GM18507 (cell line): ENCODE data around the gene MRPS10.
"Not testable (repeated sequence)": the region's sequence is repeated elsewhere in the genome, so short reads cannot be mapped to it uniquely, and the experiment has no call there.

Experiments used
- DNase-seq: peaks from one replicate; pipeline ENCODE4 v3.0.0; 2011; ENCODE audit warnings: low read depth; ENCODE audit not compliant: insufficient read length; ENCODE audit errors: extremely low spot score
- FAIRE-seq: peaks from 2 replicates; lab custom pipeline; 2011; peaks lifted over from hg19 to GRCh38; lab: Jason Lieb, UNC

The MRPS10 gene

GRCh38 chr6:42217157-42217518 lies 523 bp downstream of the MRPS10 start:
- DNase-seq = no peak
- peak; percentile 46 for FAIRE-seq

DNA sequence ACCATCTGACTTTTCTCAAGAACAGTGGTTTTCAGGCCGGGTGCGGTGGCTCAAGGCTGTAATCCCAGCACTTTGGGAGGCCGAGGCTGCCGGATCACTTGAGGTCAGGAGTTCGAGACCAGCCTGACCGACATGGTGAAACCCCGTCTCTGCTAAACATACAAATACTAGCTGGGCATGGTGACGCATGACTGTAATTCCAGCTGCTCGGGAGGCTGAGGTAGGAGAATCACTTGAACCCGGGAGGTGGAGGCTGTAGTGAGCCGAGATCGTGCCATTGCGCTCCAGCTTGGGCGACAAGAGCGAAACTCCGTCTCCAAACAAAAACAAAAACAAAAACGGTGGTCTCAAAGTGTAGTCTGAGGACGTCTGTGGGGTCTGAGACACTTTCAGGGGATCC lies 1.2 kb downstream of the MRPS10 start:
- FAIRE-seq, DNase-seq: not testable (repeated sequence)

- FAIRE-seq (no peak), DNase-seq (no peak)
Measured at GRCh38 chr6:42212442-42212841, 5.2 kb downstream of the MRPS10 start.

DNA sequence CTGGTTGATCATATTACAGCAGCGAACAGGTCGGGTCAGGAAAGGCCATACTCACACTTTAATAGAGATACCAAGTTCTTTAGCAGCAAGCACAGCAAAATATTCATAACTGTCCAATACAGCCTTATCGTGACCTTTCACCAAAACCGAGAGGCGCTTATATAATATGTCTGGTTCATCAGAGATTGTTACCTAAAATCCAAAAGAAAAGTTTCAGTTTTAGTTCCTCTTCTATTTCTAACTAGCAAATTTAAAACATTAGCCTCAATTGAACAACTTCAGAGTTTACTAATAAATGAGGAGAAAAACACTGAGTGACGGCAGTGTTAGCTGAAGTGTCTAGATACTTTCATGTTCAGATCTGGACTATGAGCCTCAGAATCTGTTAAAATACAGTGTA lies 5.9 kb downstream of the MRPS10 start:
- peak; percentile 66 for FAIRE-seq
- DNase-seq = no peak

GRCh38 chr6:42210551-42210950 lies 7.1 kb downstream of the MRPS10 start:
- DNase-seq (no peak), FAIRE-seq (no peak)

- FAIRE-seq, DNase-seq: not testable (repeated sequence)
Measured at GRCh38 chr6:42207559-42207958, 10.1 kb downstream of the MRPS10 start.

DNA sequence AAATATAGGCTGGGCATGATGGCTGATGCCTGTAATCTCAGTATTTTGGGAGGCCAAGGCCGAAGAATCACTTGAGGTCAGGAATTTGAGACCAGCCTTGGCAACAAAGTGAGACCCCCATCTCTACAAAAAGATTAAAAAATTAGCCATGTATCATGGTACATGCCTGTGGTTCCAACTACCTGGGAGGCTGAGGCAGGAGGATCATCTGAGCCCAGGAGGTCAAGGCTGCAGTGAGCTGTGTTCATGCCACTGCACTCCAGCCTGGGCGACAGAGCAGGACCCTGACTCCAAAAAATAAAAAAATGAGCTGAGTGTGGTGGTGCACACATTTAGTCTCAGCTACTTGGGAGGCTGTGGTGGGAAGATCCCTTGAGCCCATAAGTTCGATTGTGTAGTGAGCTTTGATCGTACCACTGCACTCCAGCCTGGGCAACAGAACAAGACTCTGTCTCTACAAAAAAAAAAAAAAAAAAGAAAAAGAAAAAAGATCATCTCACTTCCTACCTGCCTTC lies 12.8 kb downstream of the MRPS10 start:
- no peak for DNase-seq
- FAIRE-seq = no peak

- DNase-seq (no peak), FAIRE-seq (no peak)
Measured at GRCh38 chr6:42203183-42203582, 14.5 kb downstream of the MRPS10 start.

- FAIRE-seq, DNase-seq: not testable (repeated sequence)
Measured at GRCh38 chr6:42202131-42202915, 15.3 kb downstream of the MRPS10 start.

DNA sequence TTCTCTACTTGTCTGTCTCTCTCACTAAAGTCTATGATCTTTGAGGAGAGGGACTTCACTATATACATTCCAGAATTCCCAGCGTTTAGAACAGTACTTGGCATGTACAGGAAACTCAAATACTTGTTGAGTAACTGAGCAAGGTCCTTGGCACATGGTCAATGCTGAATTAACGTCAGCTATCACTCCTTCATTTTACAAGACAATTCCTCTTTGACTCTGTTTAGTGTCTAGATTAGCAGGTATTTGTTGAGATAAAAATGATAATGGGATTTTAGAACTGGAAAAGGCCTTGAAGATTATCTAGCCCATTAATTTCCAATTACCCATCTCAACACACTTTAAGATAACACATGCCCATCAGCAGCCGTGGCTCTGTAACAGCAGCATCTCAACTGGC lies 16.3 kb downstream of the MRPS10 start:
- DNase-seq (no peak), FAIRE-seq (no peak)

DNA sequence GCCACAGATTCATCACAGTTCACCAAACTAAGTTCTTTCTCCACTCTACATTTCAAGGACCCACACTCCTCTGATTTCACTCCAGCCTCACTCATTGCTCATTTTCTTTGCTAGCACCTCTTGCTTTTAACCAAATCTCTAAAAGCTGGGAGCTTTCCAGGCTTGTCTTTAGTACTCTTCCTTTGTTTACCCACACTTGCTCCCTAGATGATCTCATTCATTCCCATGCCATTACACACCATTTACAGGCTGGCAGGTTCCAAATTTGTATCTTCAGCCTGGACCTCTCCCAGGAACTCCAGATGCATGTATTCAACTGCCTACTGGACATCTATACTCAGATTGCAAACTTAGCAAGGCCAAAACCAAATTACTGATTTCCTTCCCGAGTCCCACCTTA lies 17.6 kb downstream of the MRPS10 start:
- FAIRE-seq (no peak), DNase-seq (no peak)

- DNase-seq (no peak), FAIRE-seq (no peak)
Measured at GRCh38 chr6:42199106-42199981, 18.3 kb downstream of the MRPS10 start.

DNA sequence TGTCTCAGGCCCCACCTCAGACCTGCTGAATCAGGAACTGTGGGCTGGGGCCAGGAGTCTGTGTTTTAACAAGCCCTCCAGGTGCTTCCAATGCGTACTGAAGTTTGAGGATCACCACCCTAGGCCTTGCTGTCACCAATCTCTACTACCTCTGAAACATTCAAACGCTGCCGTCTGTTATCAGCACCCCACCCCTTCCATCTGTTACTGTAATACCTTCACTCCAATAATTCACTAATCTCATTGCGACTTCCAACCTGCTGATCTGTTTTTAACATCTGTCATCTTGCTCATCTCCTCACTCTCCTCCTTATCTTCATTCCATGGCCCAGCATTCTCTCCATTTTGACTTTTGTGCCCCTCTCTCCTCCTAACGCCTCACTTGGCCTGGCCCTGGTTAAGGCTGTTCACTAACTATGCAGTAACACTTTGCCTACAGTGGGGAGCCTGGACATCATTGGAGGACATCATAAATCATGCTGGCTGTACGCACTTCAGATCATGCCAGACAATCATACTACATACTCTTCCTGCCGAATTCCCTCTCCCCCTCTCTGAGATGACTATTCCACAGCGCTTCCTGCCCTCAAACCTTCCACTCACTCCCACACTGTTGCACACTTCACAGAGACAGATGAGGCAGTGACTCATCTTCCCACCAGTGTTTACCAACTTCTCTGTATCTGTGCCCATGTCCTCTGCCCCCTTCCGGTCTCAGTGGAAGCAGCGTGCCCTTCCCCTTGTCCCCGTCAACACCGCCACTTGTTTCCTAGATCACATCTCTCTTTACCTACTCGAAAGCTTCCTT lies 19.9 kb downstream of the MRPS10 start:
- FAIRE-seq = no peak
- DNase-seq = no peak

DNA sequence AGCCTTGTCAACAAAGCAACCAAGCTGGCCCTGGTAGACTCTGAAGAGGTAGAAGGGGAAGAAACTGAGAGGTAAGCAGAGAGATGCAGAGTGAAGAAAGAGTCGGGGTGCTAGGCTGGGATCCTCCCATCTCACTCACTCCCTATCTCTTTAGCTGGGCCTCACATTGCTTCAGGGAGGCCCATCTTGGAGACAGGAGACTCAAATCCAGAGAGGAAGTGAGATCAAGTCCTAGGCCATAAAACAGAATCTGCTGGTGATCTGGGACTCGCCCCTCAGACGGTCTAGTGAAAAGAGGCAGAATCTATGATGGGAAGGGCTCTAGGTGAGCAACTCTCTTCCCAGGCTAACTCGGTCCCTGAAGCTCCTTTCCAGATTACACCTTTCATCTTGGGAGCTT lies 22.2 kb downstream of the MRPS10 start:
- no peak for DNase-seq

GRCh38 chr6:42194056-42194455 lies 23.6 kb downstream of the MRPS10 start:
- no peak for FAIRE-seq
- no peak for DNase-seq

More for the DNA sequence above, 22.2 kb downstream of the MRPS10 start:
- FAIRE-seq = no peak

DNA sequence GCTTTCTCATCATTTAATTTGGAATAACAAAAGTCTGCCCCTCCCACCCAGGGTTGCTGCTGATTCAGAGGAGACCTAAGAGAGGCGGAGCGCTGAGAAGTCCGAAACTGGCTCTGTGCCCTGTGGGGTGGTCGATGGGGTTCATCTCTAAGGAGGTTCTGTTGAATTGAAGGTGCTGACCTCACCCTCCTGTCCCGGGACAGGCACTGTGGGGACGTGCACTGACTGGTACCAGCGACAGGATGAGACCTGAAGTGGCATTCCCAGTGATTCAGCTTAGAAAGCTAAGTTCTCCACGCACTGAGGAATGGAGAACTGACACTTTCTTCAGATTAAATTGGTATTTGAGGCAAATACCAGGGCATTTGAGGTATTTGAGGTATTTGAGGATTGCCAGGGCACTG lies 24.2 kb downstream of the MRPS10 start:
- FAIRE-seq = no peak
- DNase-seq = no peak

DNA sequence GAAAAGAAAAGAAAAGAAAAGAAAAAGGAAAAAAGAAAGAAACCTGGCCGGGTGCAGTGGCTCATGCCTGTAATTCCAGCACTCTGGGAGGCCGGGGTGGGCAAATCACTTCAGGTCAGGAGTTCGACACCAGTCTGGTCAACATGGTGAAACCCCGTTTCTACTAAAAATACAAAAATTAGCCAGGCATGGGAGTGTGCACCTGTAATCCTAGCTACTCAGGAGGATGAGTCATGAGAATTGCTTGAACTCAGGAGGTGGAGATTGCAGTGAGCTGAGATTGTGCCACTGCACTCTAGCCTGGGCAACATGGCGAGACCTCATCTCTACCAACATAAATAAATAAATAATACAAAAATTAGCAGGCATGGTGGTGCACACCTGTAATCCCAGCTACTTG lies 25.3 kb downstream of the MRPS10 start:
- not testable (repeated sequence) for FAIRE-seq, DNase-seq

GRCh38 chr6:42190554-42191183 lies 27.0 kb downstream of the MRPS10 start:
- FAIRE-seq (no peak), DNase-seq (no peak)

- DNase-seq (no peak), FAIRE-seq (no peak)
Measured at GRCh38 chr6:42188406-42188805, 29.3 kb downstream of the MRPS10 start.
